Measurements from ENCODE around the gene VPS11. TPM values are rescaled to one million over a fixed set of nuclear protein-coding genes. Genes with fewer than 3 reads are reported as not detected.
"Not testable (repeated sequence)": the region's sequence is repeated elsewhere in the genome, so short reads cannot be mapped to it uniquely, and the experiment has no call there.

VPS11 gene
- total RNA-seq, 2 experiments from 2014 or later = 19.2 to 21.1 TPM

DNA sequence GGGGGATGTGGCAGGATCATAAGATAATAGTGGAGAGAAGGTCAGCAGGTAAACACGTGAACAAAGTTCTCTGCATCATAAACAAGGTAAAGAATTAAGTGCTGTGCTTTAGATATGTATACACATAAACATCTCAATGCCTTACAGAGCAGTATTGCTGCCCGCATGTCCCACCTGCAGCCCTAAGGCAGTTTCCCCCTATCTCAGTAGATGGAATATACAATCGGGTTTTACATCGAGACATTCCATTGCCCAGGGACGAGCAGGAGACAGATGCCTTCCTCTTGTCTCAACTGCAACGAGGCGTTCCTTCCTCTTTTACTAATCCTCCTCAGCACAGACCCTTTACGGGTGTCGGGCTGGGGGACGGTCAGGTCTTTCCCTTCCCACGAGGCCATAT, 28.1 kb upstream of the VPS11 start:
- H3K4me1 Mint-ChIP-seq (ENCODE audit: low read depth); H3K27me3 Mint-ChIP-seq; H3K4me3 Mint-ChIP-seq; H3K9me3 Mint-ChIP-seq; H3K36me3 Mint-ChIP-seq; POLR2A ChIA-PET; DNase-seq; intact Hi-C loops (cut with micrococcal nuclease); H3K27ac Mint-ChIP-seq: not testable (repeated sequence)
- CTCF ChIA-PET = interaction anchor here (0.5 to 1.3 kb wide), 3 partner anchors 28 to 301 kb away, joined by 3 to 4 read pairs (median 3); partner anchors contain the start of gene VPS11

DNA sequence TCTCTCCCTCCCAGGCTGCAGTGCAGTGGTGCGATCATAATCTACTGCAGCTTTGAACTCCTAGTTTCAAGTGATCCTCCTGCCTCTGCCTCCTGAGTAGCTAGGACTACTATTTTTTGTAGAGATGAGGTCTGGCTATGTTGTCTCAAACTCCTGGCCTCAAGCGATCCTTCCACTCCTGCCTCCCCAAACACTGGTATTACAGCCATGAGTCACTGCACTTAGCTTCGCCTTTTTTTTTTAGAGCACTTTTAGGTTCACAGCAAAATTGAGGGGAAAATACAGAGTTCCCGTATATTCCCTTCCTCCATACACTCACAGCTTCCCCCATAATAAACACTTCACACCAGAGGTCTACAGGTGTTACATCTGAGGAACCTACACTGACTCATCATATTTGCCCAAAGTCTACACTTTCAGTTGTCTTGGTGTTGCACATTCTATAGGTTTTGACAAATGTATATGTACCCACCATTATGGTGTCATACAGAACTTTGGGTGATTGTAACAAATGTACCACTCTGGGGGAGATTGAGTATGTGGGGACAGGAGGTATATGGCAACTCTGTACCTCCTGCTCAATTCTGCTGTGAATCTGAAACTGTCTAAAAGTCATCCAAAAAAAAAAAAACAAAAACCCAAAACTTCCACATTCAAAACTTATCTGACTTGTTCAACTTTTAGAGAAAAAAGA, 25.6 kb upstream of the VPS11 start:
- peaks cover 15% of the 10 kb centered on the region for H3K36me3 Mint-ChIP-seq
- no peak overlapping the region for H3K27ac Mint-ChIP-seq
- intact Hi-C loops (cut with micrococcal nuclease) = no loop called here
- peaks cover 7% of the 10 kb centered on the region for H3K4me1 Mint-ChIP-seq (ENCODE audit: low read depth)
- H3K9me3 Mint-ChIP-seq = no peaks in the 10 kb centered on the region
- ChIA-PET POLR2A (no interaction called here), CTCF (interaction anchor here (0.6 to 1.9 kb wide), 3 partner anchors 11 to 185 kb away, joined by 3 to 8 read pairs (median 3); partner anchors contain the start of gene SLC37A4)
- no peak overlapping the region for H3K4me3 Mint-ChIP-seq
- no peaks in the 10 kb centered on the region for H3K27me3 Mint-ChIP-seq
- DNase-seq = no peak

GRCh38 chr11:119042927-119043326, 24.7 kb upstream of the VPS11 start:
- Mint-ChIP-seq H3K36me3 (peaks cover 23% of the 10 kb centered on the region), H3K4me3 (no peak overlapping the region), H3K27me3 (no peaks in the 10 kb centered on the region), H3K9me3 (no peaks in the 10 kb centered on the region), H3K27ac (no peak overlapping the region), H3K4me1 (ENCODE audit: low read depth) (peaks cover 7% of the 10 kb centered on the region)
- DNase-seq = no peak
- intact Hi-C loops (cut with micrococcal nuclease) = no loop called here
- ChIA-PET POLR2A (no interaction called here), CTCF (interaction anchor here (1.0 to 1.9 kb wide), 3 partner anchors 12 to 241 kb away, joined by 3 to 8 read pairs (median 3); partner anchors contain the start of genes HMBS and SLC37A4)

DNA sequence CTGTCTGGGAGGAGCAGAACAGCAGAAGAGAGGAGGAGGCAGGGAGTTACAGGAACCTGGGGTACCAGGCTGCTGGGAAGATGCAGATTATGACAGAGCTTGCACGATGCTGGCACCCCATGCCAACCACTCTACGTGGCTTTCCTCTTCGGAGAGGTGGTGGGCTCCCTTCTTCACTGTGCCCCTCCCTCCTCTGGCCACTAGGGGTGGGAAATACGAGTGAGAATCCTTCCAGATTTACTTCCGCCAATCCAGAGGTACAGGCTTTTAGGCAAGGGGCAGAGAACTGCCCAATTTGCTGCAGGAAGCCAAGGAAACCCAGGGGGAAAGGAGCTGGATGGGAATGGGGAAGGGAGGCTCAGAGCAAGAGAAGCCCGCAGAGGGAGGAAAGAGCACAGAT, 22.9 kb upstream of the VPS11 start:
- ChIA-PET POLR2A (no interaction called here), CTCF (no interaction called here)
- H3K27ac Mint-ChIP-seq = no peak overlapping the region
- no peak overlapping the region for H3K4me3 Mint-ChIP-seq
- no peak for DNase-seq
- intact Hi-C loops (cut with micrococcal nuclease) = no loop called here
- peaks cover 37% of the 10 kb centered on the region for H3K36me3 Mint-ChIP-seq
- no peaks in the 10 kb centered on the region for H3K9me3 Mint-ChIP-seq
- H3K27me3 Mint-ChIP-seq = no peaks in the 10 kb centered on the region
- peaks cover 7% of the 10 kb centered on the region for H3K4me1 Mint-ChIP-seq (ENCODE audit: low read depth)

DNA sequence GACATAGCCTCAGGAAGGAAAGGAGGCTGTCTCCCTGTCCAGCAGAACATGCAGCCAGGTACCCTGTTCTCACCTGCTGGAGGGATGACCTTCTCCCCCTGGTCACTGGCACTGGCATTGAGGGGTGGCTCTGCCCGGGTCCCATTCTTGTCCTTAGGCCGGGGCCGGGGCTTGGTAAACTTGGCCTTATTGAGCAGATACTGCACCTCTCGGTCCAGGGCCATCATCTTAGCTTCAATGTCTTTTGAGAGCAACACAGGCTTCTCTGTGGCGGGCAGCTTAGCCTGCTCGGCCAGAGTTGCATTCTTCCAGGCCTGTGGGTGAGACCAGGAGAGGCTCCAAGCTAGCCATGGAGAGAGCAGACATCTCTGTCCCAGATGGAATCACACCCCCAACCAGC, 21.1 kb upstream of the VPS11 start:
- H3K4me1 Mint-ChIP-seq (ENCODE audit: low read depth) = peaks cover 13% of the 10 kb centered on the region
- no peaks in the 10 kb centered on the region for H3K9me3 Mint-ChIP-seq
- POLR2A ChIA-PET = interaction anchor here (0.6 to 2.6 kb wide), 3 partner anchors 10 to 388 kb away, joined by 3 to 12 read pairs (median 3); partner anchors contain the start of gene HYOU1
- no peak for DNase-seq
- H3K4me3 Mint-ChIP-seq = no peak overlapping the region
- H3K27ac Mint-ChIP-seq = no peak overlapping the region
- H3K27me3 Mint-ChIP-seq = no peaks in the 10 kb centered on the region
- CTCF ChIA-PET = interaction anchor here (1.2 kb wide), 2 partner anchors 9 to 10 kb away, joined by 3 to 6 read pairs; no protein-coding TSS in a partner anchor
- peaks cover 50% of the 10 kb centered on the region for H3K36me3 Mint-ChIP-seq
- intact Hi-C loops (cut with micrococcal nuclease) = no loop called here

- Mint-ChIP-seq H3K4me1 (ENCODE audit: low read depth) (peaks cover 14% of the 10 kb centered on the region), H3K27ac (peak overlapping the region; percentile 14), H3K9me3 (no peaks in the 10 kb centered on the region), H3K27me3 (no peaks in the 10 kb centered on the region), H3K4me3 (no peak overlapping the region), H3K36me3 (peaks cover 55% of the 10 kb centered on the region)
- DNase-seq = peak; percentile 38
- intact Hi-C loops (cut with micrococcal nuclease) = no loop called here
- CTCF ChIA-PET = interaction anchor here (1.2 to 1.3 kb wide), 3 partner anchors 8 to 12 kb away, joined by 3 to 6 read pairs (median 3); no protein-coding TSS in a partner anchor
- POLR2A ChIA-PET = interaction anchor here (0.6 to 2.6 kb wide), 2 partner anchors 9 to 22 kb away, joined by 3 to 12 read pairs; partner anchors contain the start of gene HYOU1
Observed at GRCh38 chr11:119047205-119047604, 20.4 kb upstream of the VPS11 start.

DNA sequence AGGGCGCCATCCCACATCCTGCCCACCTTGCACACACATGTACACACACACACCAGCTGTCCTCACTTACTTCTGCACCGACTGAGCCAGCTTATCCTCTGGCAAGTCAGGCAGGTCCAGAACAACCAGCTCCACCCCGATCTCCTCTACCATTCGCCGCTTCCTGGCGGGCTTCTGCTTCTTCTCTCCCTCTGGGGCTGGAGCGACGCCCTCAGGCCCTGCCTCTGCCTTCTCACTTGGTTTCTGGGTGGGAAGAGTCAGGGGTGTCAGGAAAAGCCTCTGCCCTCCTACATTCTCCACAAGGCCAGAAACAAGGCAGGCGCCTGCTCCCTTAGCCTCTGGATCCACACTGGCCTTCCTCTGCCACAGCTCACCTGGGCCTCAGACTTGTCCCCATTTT, 19.0 kb upstream of the VPS11 start:
- CTCF ChIA-PET = interaction anchor here (1.1 to 1.3 kb wide), 2 partner anchors 14 to 119 kb away, joined by 3 read pairs; no protein-coding TSS in a partner anchor
- POLR2A ChIA-PET = interaction anchor here (2.6 kb wide), 1 partner anchor 8 kb away, joined by 12 read pairs; the partner anchor contains the start of gene HYOU1
- peaks cover 68% of the 10 kb centered on the region for H3K36me3 Mint-ChIP-seq
- no peak overlapping the region for H3K4me3 Mint-ChIP-seq
- no peak for DNase-seq
- intact Hi-C loops (cut with micrococcal nuclease) = no loop called here
- no peaks in the 10 kb centered on the region for H3K9me3 Mint-ChIP-seq
- H3K27ac Mint-ChIP-seq = no peak overlapping the region
- H3K27me3 Mint-ChIP-seq = no peaks in the 10 kb centered on the region
- H3K4me1 Mint-ChIP-seq (ENCODE audit: low read depth) = peaks cover 20% of the 10 kb centered on the region

- POLR2A ChIA-PET = interaction anchor here (2.6 kb wide), 1 partner anchor 7 kb away, joined by 12 read pairs; the partner anchor contains the start of gene HYOU1
Observed at GRCh38 chr11:119049081-119049480, 18.5 kb upstream of the VPS11 start.

DNA sequence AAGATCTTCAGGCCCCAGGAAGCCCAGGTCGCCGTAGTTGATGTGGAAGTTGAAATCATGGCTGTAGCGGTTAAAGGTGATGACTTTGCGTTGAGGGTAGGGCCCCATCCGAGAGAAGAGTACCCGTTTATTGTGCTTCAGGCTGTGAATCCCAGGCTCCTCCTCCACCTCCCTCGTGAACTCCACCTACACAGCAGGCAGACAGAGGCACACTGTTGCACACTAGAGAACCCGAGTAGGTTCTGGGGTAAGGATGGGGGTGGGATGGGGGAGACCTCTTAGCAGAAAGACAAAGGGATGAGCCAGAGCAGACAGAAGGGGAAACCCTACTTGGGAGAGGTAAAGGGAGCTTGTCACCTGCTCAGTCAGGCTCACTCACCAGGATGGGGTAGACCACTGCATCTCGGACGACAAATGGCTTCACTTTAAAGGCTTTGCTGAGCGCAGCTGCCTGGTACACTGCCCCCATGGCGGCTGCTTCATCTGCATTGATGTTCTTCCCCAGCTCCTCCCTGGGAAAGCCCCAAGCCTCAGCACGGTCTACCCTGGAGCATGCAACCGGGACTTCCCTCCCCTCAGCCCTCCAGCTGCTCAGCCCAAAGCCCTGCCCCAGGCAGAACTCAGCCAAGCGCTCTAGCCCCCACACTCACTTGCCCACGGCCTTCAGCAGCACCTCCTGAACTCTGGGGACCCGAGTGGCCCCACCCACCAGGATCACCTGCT, 16.0 kb upstream of the VPS11 start:
- ChIA-PET POLR2A (interaction anchor here (0.8 to 1.6 kb wide), 3 partner anchors 16 to 47 kb away, joined by 4 to 5 read pairs (median 4); partner anchors contain the start of genes SLC37A4 and VPS11), CTCF (interaction anchor here (1.6 to 2.1 kb wide), 2 partner anchors 20 to 28 kb away, joined by 4 to 5 read pairs; no protein-coding TSS in a partner anchor)
- DNase-seq = peak; percentile 61
- Mint-ChIP-seq H3K27me3 (no peaks in the 10 kb centered on the region), H3K36me3 (peaks cover 68% of the 10 kb centered on the region), H3K4me3 (peak overlapping the region; percentile 58), H3K27ac (peak overlapping the region; percentile 74), H3K4me1 (ENCODE audit: low read depth) (peaks cover 38% of the 10 kb centered on the region), H3K9me3 (no peaks in the 10 kb centered on the region)
- intact Hi-C loops (cut with micrococcal nuclease) = no loop called here

More at GRCh38 chr11:119049081-119049480, 18.5 kb upstream of the VPS11 start:
- no peak overlapping the region for H3K27ac Mint-ChIP-seq
- CTCF ChIA-PET = no interaction called here
- no peaks in the 10 kb centered on the region for H3K9me3 Mint-ChIP-seq
- peaks cover 20% of the 10 kb centered on the region for H3K4me1 Mint-ChIP-seq (ENCODE audit: low read depth)
- peaks cover 72% of the 10 kb centered on the region for H3K36me3 Mint-ChIP-seq
- intact Hi-C loops (cut with micrococcal nuclease) = no loop called here
- H3K4me3 Mint-ChIP-seq = no peak overlapping the region
- no peaks in the 10 kb centered on the region for H3K27me3 Mint-ChIP-seq
- no peak for DNase-seq

DNA sequence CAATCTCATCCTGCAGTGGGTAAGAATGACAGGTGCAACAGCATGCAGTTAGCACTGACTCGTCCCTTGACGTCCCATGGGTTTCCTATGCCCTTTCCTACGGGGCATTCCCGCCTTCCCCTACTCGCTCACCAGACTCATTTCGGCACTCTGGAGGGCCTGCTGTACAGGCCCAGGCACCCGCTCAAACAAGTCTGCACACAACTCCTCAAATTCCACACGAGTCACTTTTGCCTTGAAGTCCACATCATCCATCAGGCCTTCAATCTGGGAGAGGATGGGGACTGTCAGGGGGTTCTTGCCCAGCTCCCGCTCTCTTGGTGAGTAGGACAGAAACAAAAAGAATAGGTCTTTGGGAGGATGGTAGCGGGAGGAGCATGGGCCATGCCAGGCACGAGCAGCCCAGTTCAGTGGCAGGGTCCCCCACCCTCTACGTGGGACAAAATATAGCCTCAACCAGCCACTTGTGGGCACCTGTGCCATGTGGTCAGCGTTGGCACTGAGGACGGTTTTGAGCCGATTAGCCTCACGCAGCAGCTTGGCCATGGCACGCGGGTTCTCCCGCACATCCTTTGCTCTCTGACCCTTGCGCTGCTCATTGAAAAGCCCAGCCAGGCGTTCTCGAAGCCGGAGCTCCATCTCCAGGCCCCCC, 15.3 kb upstream of the VPS11 start:
- Mint-ChIP-seq H3K36me3 (peaks cover 67% of the 10 kb centered on the region), H3K27me3 (no peaks in the 10 kb centered on the region), H3K9me3 (no peaks in the 10 kb centered on the region), H3K4me1 (ENCODE audit: low read depth) (peaks cover 38% of the 10 kb centered on the region), H3K4me3 (no peak overlapping the region), H3K27ac (peak overlapping the region; percentile 74)
- intact Hi-C loops (cut with micrococcal nuclease) = no loop called here
- ChIA-PET POLR2A (interaction anchor here (1.6 kb wide), 1 partner anchor 16 kb away, joined by 4 read pairs; the partner anchor contains the start of gene VPS11), CTCF (no interaction called here)
- no peak for DNase-seq

- Mint-ChIP-seq H3K9me3 (no peaks in the 10 kb centered on the region), H3K36me3 (peaks cover 53% of the 10 kb centered on the region), H3K27me3 (no peaks in the 10 kb centered on the region), H3K4me1 (ENCODE audit: low read depth) (peaks cover 50% of the 10 kb centered on the region), H3K4me3 (peak overlapping the region; percentile 16), H3K27ac (no peak overlapping the region)
- intact Hi-C loops (cut with micrococcal nuclease) = no loop called here
- ChIA-PET POLR2A (interaction anchor here (4.7 kb wide), 1 partner anchor 13 kb away, joined by 35 read pairs; the partner anchor contains the start of gene VPS11), CTCF (interaction anchor here (0.8 to 1.5 kb wide), 3 partner anchors 8 to 36 kb away, joined by 3 to 4 read pairs (median 3); partner anchors contain the start of genes SLC37A4 and TRAPPC4)
- DNase-seq = no peak
Observed at GRCh38 chr11:119054418-119054817, 13.2 kb upstream of the VPS11 start.
